GM18499 (cell line): Measurements from ENCODE around the gene ARHGAP10.

Experiments used
- ATAC-seq: cut with Tn5 transposase; IDR thresholded peaks from one replicate; pipeline ENCODE4 v1.9.1; 2021; ENCODE audit warnings: moderate number of reproducible peaks; ENCODE audit not compliant: insufficient read depth, unreplicated experiment

Gene ARHGAP10

DNA sequence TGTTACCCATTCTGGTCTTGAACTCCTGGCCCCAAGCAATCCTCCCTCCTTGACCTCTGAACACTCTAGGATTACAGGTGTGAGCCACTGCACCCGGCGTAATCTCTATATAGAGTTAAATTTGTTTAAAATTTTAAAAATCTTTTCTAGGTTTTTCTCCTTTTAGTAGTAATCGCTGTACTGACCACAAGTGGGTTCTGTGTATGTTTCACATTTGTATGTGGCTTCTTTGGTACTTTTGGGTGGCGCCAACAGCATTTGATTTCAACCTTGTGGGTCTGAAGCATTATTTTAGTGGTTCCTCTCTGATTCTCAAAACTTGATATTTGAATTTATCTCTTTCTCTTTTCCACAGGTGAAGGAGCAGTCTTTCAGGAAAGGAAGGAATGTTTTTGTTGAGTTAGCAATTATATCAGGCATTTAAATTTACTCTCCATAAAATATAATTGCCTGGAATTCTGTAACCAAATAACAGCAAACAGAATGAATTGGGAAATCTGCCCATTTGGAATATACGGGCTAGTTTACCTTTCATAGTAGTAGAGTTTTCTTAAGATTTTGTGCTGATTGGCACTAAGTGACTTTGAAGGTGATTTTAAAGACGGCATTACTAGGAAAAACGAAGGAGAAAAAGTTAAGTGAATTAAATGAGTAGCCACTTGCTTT is 29.5 kb downstream of the ARHGAP10 start:
- ATAC-seq: no peak

DNA sequence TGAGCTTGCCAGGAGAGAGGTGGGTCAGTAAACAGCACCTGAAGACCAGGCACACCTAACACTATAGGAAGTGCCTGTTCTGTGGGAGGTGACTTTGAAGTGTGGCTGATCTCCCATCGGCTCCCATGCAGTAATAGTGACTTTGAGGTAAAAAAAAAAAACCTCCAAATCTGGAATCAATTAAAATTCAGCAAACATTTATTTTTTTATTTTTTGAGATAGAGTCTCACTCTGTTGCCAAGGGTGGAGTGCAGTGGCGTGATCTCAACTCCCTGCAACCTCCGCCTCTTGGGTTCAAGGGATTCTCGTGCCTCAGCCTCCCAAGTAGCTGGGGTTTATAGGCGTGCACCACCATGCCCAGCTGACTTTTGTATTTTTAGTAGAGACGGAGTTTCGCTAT is 32.4 kb downstream of the ARHGAP10 start:
- no peak for ATAC-seq

DNA sequence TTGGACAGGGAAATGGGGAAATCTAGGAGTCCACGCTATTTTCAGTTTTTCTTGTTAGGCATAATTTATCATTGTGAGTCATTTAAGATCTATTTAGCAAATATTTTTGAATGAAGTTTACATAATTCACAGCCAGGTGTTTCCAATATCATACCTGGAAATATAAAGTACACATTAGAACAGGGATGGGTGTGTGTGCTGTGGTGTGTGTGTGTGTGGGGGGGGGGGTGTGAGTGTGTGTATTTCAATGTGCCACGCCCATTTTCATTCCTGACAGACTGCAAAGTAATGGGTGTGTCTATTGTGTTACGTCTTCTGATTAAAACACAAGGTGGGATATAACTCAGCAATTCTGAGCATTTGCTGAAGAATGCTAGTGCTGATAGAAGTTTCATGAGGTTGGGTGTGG is 33.2 kb downstream of the ARHGAP10 start:
- ATAC-seq: no peak

GRCh38 chr4:147768113-147768512 is 36.2 kb downstream of the ARHGAP10 start:
- no peak for ATAC-seq

DNA sequence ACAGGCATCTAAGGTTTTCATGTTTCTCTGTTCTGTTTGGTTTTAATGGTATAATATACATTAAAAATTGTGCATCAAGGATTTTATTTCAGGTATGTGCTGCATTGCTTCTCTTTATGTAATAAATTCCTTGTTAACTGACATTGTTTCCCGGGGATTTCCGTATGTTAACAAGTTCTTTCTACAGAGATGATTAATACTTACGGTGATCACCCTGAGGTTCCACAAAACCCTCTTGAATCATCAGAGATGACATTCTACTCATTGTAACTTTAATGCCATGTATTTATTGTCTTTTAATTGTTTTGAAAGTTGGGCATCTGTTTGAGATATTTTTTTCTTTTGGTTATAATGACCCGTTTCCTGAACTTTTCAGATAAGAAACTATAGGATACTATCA is 37.5 kb downstream of the ARHGAP10 start:
- ATAC-seq: no peak

DNA sequence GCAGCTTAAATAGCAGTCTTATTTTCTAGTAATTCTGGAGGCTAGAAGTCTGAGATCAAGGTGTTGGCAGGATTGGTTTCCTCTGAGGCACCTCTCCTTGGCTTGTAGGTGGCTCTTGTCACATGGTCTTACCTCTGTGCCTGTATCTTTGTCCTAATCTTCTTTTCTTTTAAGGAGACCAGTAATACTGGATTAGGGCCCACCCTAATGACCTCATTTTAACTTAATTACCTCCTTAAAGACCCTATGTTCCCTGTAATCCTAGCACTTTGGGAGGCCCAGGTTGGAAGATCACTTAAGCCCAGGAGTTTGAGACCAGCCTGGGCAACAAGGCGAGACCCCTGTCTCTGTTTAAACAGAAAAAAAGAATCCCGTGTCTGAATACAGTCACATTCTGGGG is 38.9 kb downstream of the ARHGAP10 start:
- ATAC-seq: no peak

DNA sequence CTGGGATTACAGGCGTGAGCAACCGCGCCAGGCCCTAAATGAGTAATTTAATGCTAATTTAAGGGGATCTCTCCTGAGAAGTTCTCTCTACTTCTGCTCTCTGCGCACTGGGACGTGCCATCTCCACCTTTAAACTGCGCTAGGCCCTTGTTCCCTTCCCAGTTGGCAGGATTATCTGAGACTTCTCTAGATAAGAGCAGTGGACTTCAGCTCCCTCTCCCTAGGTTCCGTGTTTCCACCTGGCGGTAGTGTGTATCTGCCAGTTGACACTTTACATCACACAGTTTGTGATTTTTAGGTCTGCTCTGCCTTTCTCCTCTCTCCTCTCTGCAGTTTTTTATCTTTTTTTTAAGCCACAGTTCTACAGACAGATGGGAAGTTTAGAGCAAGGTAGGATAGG is 40.2 kb downstream of the ARHGAP10 start:
- no peak for ATAC-seq

DNA sequence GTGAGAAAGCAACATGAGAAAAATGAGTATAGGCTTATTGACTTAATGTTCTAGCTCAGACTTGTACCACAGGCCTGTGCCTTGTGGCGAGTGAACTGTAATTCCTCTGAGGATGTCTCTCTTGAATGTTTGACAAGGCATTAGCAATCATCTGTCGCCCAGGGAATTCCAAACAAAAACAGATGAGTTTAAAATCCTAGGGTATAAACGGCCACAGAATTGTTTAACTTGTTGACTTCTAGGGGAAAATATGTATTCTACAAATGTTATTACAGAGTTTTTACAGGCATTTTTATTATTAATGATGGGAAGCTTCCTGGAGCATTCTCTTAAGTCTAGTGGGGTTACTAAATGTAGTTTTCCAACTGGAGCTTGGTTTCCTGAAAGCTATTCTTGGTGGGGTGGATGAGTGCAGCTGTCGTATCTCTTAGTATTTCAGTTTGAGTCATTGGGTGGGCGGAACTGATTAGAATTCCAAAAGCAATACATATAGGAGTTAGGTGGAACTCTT is 40.6 kb downstream of the ARHGAP10 start:
- no peak for ATAC-seq

- ATAC-seq: peak; percentile 41
Observed at GRCh38 chr4:147773261-147774184, 41.6 kb downstream of the ARHGAP10 start.

DNA sequence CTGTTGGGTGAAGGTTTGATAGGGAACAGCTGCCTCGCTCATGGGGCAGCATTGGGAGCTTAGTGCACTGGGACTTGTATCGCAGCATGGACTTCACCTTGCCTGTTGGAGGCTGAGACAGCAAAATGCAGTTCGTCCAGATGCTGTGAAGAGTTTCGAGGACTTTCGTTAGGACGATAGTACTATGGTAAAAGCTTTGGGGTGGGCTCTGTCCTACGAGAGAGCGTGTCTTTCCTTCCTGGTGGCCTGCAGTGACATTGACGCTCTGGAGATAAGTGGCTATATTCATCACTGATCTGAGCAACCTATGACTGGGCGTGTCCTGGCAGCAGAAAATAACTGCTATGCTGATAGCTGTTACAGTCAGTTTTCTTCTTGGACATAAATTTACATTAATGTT is 44.8 kb downstream of the ARHGAP10 start:
- no peak for ATAC-seq

GRCh38 chr4:147777456-147778091 is 45.7 kb downstream of the ARHGAP10 start:
- no peak for ATAC-seq

DNA sequence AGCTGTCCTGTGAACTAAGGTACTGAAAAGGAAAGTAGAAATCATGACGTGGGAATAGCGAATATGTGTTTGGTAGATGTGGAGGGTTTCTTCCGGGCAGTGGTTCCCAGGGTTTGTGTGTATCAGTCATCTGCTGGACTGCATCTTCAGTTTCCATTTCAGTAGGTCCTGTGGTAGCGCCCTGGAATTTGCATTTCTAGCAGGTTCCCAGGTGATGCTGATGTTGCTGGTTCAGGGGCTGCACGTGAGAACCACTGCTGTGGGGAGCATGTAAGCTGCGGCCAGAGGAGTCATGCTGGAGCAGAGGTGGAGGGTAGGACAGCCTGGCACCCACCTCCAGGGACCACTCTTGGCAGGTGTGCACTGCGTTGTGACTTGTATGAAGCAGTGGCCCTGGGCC is 47.1 kb downstream of the ARHGAP10 start:
- ATAC-seq: peak; percentile 65

DNA sequence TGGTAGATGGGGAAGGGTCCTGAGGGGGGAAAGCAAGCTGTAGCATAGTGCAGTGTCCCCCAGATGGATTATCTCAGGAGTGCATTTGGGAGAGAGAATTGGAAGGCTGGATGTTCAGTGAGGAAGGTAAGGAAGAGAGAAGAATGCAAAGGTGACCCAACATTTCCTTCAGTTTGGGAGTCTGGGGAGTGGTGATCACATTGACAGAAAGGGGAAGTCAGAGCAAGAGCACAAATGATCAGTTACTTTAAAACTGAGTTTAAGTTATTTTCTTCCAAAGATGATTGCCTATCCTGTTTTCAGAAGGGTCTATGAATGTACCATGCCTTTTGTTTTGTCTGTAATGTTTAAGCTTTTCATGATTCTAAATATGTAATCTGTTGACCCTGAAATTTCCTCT is 47.6 kb downstream of the ARHGAP10 start:
- ATAC-seq: no peak

DNA sequence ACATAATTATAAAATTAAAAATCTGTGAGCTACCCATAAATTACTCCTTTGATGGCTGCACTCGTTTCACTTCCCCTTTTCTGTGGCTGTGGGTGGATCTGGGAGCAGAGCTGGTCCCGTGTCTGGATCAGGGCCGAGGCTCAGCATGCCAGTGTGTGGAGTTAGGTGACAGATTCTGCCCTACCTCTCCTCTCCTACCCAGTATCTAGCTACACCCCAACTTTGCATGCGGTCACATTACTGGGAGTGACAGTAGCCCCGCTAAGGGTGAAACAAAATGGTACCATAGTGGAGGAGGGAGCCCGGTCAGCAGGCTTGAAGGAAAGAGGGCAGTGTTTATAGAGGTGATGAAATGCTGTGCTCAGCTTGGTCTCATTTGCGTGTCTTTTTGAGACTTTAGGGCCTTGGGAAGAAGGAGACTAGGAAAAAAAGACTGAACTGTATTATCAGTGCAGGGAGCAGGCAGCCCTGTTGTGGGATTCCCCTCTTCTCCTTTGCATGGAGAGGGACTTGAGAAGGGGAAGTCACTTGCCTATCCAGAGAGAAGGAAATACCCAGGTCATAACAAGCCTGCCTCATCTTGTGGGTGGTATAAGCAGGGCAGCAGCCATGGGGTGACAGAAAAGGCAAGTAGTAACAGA is 48.4 kb downstream of the ARHGAP10 start:
- ATAC-seq: peak; percentile 41

- no peak for ATAC-seq
Observed at GRCh38 chr4:147782087-147782781, 50.3 kb downstream of the ARHGAP10 start.

DNA sequence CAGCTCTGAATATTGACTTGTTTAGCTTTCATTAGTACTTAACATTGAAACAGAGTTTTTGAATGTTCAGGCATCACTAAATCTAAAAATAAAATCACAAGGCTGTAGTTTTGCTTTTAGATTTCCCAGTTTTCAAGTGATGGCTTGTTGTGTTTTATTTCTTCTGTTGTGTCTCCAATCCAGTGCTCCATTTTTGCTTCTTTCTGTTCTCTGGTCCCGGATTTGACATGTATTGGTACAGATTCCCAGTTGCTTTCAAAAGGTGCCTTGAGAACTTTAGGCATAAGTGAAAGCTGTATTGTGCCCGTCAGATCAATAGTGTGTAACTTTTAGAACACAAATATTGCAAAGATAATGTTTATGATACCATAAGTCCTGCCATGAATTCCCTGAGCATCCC is 53.2 kb downstream of the ARHGAP10 start:
- ATAC-seq: no peak

DNA sequence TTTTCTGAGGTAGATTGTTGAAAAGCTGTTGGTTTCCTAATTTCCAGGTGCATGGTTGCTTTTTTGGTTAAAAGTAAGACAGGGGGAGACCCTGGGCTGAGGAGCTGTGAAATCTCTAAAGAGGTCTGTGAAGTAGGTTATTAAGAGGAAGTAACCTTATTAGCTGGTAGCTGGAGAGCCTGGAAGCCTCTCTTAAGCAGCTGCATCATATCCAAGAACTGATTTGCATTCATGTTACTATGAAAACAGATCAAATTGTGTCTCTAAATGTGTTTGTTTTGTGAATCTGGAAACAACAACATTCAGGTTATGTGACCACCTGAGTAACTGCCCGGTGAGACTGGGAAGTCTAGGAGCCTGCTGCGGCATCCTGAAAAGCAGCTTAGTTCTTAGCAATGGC is 54.1 kb downstream of the ARHGAP10 start:
- peak; percentile 88 for ATAC-seq

- no peak for ATAC-seq
Observed at GRCh38 chr4:147786531-147786930, 54.6 kb downstream of the ARHGAP10 start.

DNA sequence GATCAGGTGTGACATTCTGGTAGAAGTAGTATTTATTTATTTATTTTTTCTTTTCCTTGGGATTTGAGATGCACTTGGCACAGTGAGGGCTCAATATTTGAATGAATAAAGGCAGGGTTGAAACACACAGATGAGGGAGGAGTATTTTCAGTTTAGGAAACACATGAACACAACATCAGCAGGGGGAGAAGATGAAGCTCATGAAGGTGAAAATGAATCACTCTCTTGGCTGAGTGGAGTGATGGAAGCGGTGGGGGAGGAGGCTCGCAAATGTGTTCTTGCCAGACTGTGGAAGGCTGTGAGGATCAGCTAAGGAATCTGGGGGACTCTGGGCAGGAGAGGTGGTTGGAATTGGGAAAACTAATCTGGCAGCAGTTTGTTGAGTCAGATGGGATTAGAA is 55.3 kb downstream of the ARHGAP10 start:
- no peak for ATAC-seq

- no peak for ATAC-seq
Observed at GRCh38 chr4:147788791-147789190, 56.9 kb downstream of the ARHGAP10 start.
